ENCODE data around the gene HMOX2. TPM values are rescaled to one million over a fixed set of nuclear protein-coding genes. Genes with fewer than 3 reads are reported as not detected.

The HMOX2 gene
- total RNA-seq, 1 experiment from 2014 or later, result 34.6 TPM

GRCh38 chr16:4499196-4499555 lies 23.0 kb downstream of the HMOX2 start:
- DNase-seq (ENCODE audit: extremely low read depth, low read depth), result no peak

GRCh38 chr16:4500272-4500671 lies 24.1 kb downstream of the HMOX2 start:
- peak; percentile 33 for DNase-seq (ENCODE audit: extremely low read depth, low read depth)

GRCh38 chr16:4501071-4501478 lies 24.9 kb downstream of the HMOX2 start:
- DNase-seq (ENCODE audit: extremely low read depth, low read depth), result no peak

- DNase-seq (ENCODE audit: extremely low read depth, low read depth), result no peak
Observed at GRCh38 chr16:4505356-4506147, 29.4 kb downstream of the HMOX2 start.

GRCh38 chr16:4506450-4506849 lies 30.3 kb downstream of the HMOX2 start:
- DNase-seq (ENCODE audit: extremely low read depth, low read depth), result peak; percentile 75

- DNase-seq (ENCODE audit: extremely low read depth, low read depth), result no peak
Observed at GRCh38 chr16:4507588-4508345, 31.6 kb downstream of the HMOX2 start.

GRCh38 chr16:4508806-4509205 lies 32.6 kb downstream of the HMOX2 start:
- DNase-seq (ENCODE audit: extremely low read depth, low read depth), result no peak

- DNase-seq (ENCODE audit: extremely low read depth, low read depth), result no peak
Observed at GRCh38 chr16:4509420-4509819, 33.2 kb downstream of the HMOX2 start.

GRCh38 chr16:4510131-4510530 lies 33.9 kb downstream of the HMOX2 start:
- no peak for DNase-seq (ENCODE audit: extremely low read depth, low read depth)

GRCh38 chr16:4510747-4511426 lies 34.7 kb downstream of the HMOX2 start:
- no peak for DNase-seq (ENCODE audit: extremely low read depth, low read depth)

GRCh38 chr16:4511441-4512082 lies 35.4 kb downstream of the HMOX2 start:
- DNase-seq (ENCODE audit: extremely low read depth, low read depth), result peak; percentile 41

GRCh38 chr16:4512473-4512872 lies 36.3 kb downstream of the HMOX2 start:
- no peak for DNase-seq (ENCODE audit: extremely low read depth, low read depth)

- no peak for DNase-seq (ENCODE audit: extremely low read depth, low read depth)
Observed at GRCh38 chr16:4513086-4513860, 37.1 kb downstream of the HMOX2 start.

- DNase-seq (ENCODE audit: extremely low read depth, low read depth), result no peak
Observed at GRCh38 chr16:4513881-4514280, 37.7 kb downstream of the HMOX2 start.

- DNase-seq (ENCODE audit: extremely low read depth, low read depth), result no peak
Observed at GRCh38 chr16:4514606-4515005, 38.4 kb downstream of the HMOX2 start.

- no peak for DNase-seq (ENCODE audit: extremely low read depth, low read depth)
Observed at GRCh38 chr16:4515611-4516233, 39.5 kb downstream of the HMOX2 start.

- peak; percentile 36 for DNase-seq (ENCODE audit: extremely low read depth, low read depth)
Observed at GRCh38 chr16:4517812-4518680, 41.8 kb downstream of the HMOX2 start.

GRCh38 chr16:4519274-4520058 lies 43.3 kb downstream of the HMOX2 start:
- DNase-seq (ENCODE audit: extremely low read depth, low read depth), result no peak
